Measurements from ENCODE around the gene EYA2.

Gene EYA2

DNA sequence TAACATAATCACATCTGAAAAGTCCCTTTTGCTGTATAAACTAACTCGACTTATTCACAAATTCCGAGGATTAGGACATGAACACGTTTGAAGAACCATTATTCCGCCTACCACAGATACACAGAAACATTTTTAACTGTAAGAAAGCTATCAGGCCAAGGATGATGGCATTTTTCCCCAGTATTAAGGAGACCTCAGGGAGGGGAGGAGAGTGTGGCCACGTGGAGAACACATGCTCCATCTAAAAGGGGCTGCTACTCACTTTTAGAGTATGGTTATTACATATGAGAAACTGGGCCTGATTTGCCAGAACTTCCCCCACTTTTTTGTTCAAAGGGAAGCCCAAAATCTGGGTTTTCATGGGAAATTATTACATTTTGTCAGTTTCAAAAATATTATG, 153.4 kb downstream of the EYA2 start:
- H3K4me3 ChIP-seq (ENCODE audit: low read depth, low read length), result no peak overlapping the region
- TF ChIP-seq CTCF (IDR thresholded peaks at IDR 0.05; ENCODE audit: control insufficient read depth, extremely low read depth, insufficient read depth), result no peak
- DNase-seq (ENCODE audit: low read depth), result no peak

DNA sequence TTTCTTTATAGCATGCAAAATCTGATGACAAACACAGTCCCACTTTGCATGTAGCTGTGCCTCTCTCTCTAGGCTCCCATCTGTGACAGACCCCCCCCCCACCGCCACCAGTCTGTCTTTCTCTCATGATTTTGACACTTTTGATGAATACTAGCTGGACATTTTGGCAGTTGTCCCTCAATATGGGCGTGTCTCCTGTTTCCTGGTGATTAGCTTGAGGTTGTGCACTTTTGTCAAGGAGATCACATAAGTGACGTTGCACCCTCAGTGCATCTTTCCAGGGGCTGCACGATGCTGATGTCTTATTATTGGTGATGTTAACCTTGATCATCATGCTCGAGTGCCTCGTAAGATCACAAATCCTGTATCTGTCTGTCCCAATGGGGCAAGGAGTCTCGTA, 155.1 kb downstream of the EYA2 start:
- DNase-seq (ENCODE audit: low read depth), result no peak
- TF ChIP-seq CTCF (IDR thresholded peaks at IDR 0.05; ENCODE audit: control insufficient read depth, extremely low read depth, insufficient read depth), result no peak

GRCh38 chr20:47050996-47051395, 156.4 kb downstream of the EYA2 start:
- no peak overlapping the region for H3K4me3 ChIP-seq (ENCODE audit: low read depth, low read length)
- no peak for TF ChIP-seq CTCF (IDR thresholded peaks at IDR 0.05; ENCODE audit: control insufficient read depth, extremely low read depth, insufficient read depth)
- DNase-seq (ENCODE audit: low read depth), result no peak

More for the DNA sequence above, 155.1 kb downstream of the EYA2 start:
- no peak overlapping the region for H3K4me3 ChIP-seq (ENCODE audit: low read depth, low read length)

GRCh38 chr20:47051936-47052526, 157.4 kb downstream of the EYA2 start:
- H3K4me3 ChIP-seq (ENCODE audit: low read depth, low read length), result no peak overlapping the region
- TF ChIP-seq CTCF (IDR thresholded peaks at IDR 0.05; ENCODE audit: control insufficient read depth, extremely low read depth, insufficient read depth), result no peak
- DNase-seq (ENCODE audit: low read depth), result no peak

GRCh38 chr20:47054506-47054905, 159.9 kb downstream of the EYA2 start:
- no peak for DNase-seq (ENCODE audit: low read depth)
- H3K4me3 ChIP-seq (ENCODE audit: low read depth, low read length), result no peak overlapping the region
- no peak for TF ChIP-seq CTCF (IDR thresholded peaks at IDR 0.05; ENCODE audit: control insufficient read depth, extremely low read depth, insufficient read depth)

GRCh38 chr20:47054945-47055344, 160.3 kb downstream of the EYA2 start:
- no peak for TF ChIP-seq CTCF (IDR thresholded peaks at IDR 0.05; ENCODE audit: control insufficient read depth, extremely low read depth, insufficient read depth)
- DNase-seq (ENCODE audit: low read depth), result no peak

DNA sequence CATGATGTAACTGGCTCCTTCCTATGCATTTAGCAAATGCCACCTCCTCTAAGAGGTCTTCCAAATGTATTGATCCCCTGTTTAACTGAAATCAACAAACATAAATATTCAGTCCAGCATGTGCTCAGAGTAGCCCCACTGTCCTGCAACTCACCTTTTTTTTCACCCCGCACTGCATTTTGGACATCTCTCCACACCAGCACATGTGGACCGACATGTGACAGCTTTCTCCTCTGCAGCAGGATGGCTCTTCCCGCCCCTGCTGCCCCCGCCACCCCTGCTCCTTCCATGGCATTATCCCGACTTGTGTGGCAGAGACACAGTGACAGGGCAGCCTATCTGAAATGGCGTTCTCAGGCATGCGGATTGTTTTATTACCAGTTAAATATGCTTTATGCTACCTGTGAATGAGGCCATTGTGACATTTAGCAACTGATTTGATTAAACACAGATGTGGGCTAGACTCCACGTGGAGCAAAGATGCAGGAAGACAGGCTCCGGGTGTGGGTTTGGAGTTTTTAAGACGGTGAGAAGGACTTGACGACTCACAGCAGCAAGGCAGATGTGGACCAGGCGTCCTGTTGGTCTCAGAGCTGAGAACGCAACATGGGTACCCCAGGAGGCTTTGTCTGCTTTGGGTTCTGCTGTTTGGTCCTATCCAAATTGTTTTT, 161.2 kb downstream of the EYA2 start:
- H3K4me3 ChIP-seq (ENCODE audit: low read depth, low read length), result no peak overlapping the region
- no peak for TF ChIP-seq CTCF (IDR thresholded peaks at IDR 0.05; ENCODE audit: control insufficient read depth, extremely low read depth, insufficient read depth)
- no peak for DNase-seq (ENCODE audit: low read depth)

More at GRCh38 chr20:47054945-47055344, 160.3 kb downstream of the EYA2 start:
- H3K4me3 ChIP-seq (ENCODE audit: low read depth, low read length), result no peak overlapping the region

Data from LNCaP clone FGC (cell line).